MM.1S (cell line): ENCODE measurements around the gene BEND7.

Experiments
- EZH2 ChIP-seq: fragments of 300-600 bp; sonication (generic); optimal IDR thresholded peaks from 2 replicates; pipeline ENCODE3; 2017; ENCODE audit warnings: low read depth, mild to moderate bottlenecking, antibody characterized with exemption, low read length, mixed read lengths
- EZH2phosphoT487 ChIP-seq: fragments of 300-600 bp; sonication (generic); IDR thresholded peaks from 2 replicates; pipeline ENCODE4 v1.6.1; 2018; ENCODE audit warnings: antibody characterized with exemption, low read length
- TF ChIP-seq, protein P1 (sequence below): fragments of 300-600 bp; sonication (generic); IDR thresholded peaks from 2 replicates; pipeline ENCODE4 v1.5.1; 2016; ENCODE audit warnings: antibody characterized with exemption, low read length, mixed read lengths

DNA sequence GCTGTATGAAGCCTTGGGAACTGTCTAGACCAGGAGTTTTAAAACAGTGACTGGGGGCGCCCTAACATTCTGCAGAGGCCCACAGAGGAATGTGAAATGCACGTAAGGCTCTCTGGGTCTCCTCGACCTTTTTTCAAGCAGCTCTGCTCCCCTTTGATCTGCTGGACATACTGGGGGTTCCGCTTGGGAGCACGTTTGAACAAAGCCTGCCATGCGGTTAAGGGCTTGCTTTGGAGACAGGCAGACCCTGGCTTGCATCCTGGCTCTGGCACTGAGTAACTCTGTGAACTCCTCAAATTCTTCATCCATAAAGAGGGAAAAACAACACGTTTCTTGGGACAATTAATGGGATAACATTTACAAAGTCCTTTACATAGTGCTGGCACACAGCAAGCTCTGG lies 7.8 kb downstream of the BEND7 start:
- TF ChIP-seq, protein P1, sequence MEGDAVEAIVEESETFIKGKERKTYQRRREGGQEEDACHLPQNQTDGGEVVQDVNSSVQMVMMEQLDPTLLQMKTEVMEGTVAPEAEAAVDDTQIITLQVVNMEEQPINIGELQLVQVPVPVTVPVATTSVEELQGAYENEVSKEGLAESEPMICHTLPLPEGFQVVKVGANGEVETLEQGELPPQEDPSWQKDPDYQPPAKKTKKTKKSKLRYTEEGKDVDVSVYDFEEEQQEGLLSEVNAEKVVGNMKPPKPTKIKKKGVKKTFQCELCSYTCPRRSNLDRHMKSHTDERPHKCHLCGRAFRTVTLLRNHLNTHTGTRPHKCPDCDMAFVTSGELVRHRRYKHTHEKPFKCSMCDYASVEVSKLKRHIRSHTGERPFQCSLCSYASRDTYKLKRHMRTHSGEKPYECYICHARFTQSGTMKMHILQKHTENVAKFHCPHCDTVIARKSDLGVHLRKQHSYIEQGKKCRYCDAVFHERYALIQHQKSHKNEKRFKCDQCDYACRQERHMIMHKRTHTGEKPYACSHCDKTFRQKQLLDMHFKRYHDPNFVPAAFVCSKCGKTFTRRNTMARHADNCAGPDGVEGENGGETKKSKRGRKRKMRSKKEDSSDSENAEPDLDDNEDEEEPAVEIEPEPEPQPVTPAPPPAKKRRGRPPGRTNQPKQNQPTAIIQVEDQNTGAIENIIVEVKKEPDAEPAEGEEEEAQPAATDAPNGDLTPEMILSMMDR = no peak
- no peak for TF ChIP-seq EZH2
- TF ChIP-seq EZH2phosphoT487 = no peak
